DND-41 (cell line): ENCODE data around the gene SYCE1L.

Experiments
- ATAC-seq: fragments of 200-7000 bp; cut with Tn5 transposase; 3 replicates; pipeline ENCODE4 v1.9.1; 2021; ENCODE audit warnings: low read depth; ENCODE audit not compliant: insufficient read depth
- DNase-seq: peaks from one replicate; pipeline ENCODE4 v3.0.0-alpha.2; 2020
- H2AFZ ChIP-seq: 2 replicates; pipeline ENCODE4 v1.6.0; 2012; ENCODE audit warnings: low read depth, low read length
- H3K27ac ChIP-seq: 2 replicates; pipeline ENCODE4 v1.5.1; 2012; ENCODE audit warnings: low read length, inconsistent platforms
- H3K27me3 ChIP-seq: fragments of 200-600 bp; sonication (generic); 2 replicates; pipeline ENCODE4 v1.6.0; 2012; ENCODE audit warnings: low read length, mild to moderate bottlenecking, inconsistent platforms; ENCODE audit not compliant: insufficient read depth, poor library complexity
- H3K36me3 ChIP-seq: 2 replicates; pipeline ENCODE4 v1.5.1; 2012; ENCODE audit warnings: low read length, inconsistent platforms; ENCODE audit not compliant: insufficient read depth
- H3K4me1 ChIP-seq: 2 replicates; pipeline ENCODE4 v1.5.1; 2012; ENCODE audit warnings: mild to moderate bottlenecking, low read length; ENCODE audit not compliant: insufficient read depth
- H3K4me2 ChIP-seq: 2 replicates; pipeline ENCODE4 v1.6.0; 2012; ENCODE audit warnings: mild to moderate bottlenecking, moderate library complexity, low read length, inconsistent platforms; ENCODE audit not compliant: insufficient read depth
- H3K4me3 ChIP-seq, 2 experiments: fragments of 200-600 bp in 1 of 2; shearing (Covaris generic) in 1 of 2; 2 replicates each; pipeline ENCODE4 v1.5.1; 2012 to 2016; ENCODE audit warnings: inconsistent platforms in 2 of 2, low read length in 2 of 2, mild to moderate bottlenecking in 2 of 2, low read depth in 1 of 2, moderate library complexity in 1 of 2
- H3K79me2 ChIP-seq: 2 replicates; pipeline ENCODE4 v1.6.0; 2012; ENCODE audit warnings: low read length, inconsistent platforms; ENCODE audit not compliant: insufficient read depth
- H3K9ac ChIP-seq: 2 replicates; pipeline ENCODE4 v1.6.0; 2012; ENCODE audit warnings: low read depth, mild to moderate bottlenecking, inconsistent platforms, low read length, moderate library complexity
- H3K9me3 ChIP-seq: 2 replicates; pipeline ENCODE4 v1.5.1; 2012; ENCODE audit warnings: low read length, moderate library complexity, mild to moderate bottlenecking, inconsistent platforms; ENCODE audit not compliant: insufficient read depth, severe bottlenecking
- H4K20me1 ChIP-seq: 2 replicates; pipeline ENCODE4 v1.6.0; 2012; ENCODE audit warnings: low read length; ENCODE audit not compliant: insufficient read depth
- CTCF ChIP-seq: IDR thresholded peaks from 2 replicates; pipeline ENCODE4 v1.5.1; 2012; ENCODE audit warnings: borderline replicate concordance, low read length, moderate library complexity, mild to moderate bottlenecking; ENCODE audit not compliant: poor library complexity, severe bottlenecking; ENCODE audit errors: extremely low read depth
- EZH2 ChIP-seq: IDR thresholded peaks from 3 replicates; pipeline ENCODE4 v1.6.1; 2012; ENCODE audit warnings: borderline replicate concordance, low read depth, mild to moderate bottlenecking, moderate library complexity, low read length, inconsistent platforms; ENCODE audit not compliant: severe bottlenecking

Gene SYCE1L

GRCh38 chr16:77212741-77213541 is 13.7 kb downstream of the SYCE1L start:
- H4K20me1 ChIP-seq = no peaks in the 10 kb centered on the region
- H3K4me2 ChIP-seq = no peak overlapping the region
- no peak for DNase-seq
- TF ChIP-seq CTCF (no peak), EZH2 (no peak)
- no peaks in the 10 kb centered on the region for H3K4me1 ChIP-seq
- no peaks in the 10 kb centered on the region for H3K36me3 ChIP-seq
- no peaks in the 10 kb centered on the region for H3K79me2 ChIP-seq
- peaks cover 5% of the 10 kb centered on the region for H3K9me3 ChIP-seq
- no peak overlapping the region for H3K27ac ChIP-seq
- no peak overlapping the region for H2AFZ ChIP-seq
- no peak overlapping the region for H3K9ac ChIP-seq
- no peak overlapping the region for H3K4me3 ChIP-seq
- ATAC-seq = no peak
- no peaks in the 10 kb centered on the region for H3K27me3 ChIP-seq

DNA sequence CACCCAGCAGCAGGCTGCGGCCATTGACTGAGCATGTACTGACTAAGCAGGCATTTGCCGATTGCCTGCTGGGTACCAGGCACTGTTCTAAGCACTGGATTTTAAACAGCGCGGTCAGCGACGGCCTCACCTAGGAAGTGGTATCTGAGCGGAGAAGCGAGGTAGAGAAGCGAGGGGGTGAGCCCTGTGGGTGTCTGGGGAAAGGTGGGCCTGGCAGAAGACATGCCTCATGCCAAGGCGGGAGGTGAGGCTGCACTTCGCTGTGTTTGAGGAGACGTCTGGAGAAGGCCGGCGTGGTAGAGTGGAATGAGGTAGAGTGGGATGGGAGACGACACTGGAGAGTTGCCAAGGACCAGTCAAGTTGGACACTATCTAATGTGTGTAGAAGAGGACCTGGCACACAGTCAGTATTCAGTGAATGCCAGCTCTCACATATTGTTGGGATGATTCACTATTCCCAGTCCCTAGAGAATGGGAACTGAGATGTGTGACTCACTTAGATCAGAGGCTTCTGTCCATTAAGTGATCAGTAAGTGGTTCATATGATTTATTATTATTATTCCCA is 14.4 kb downstream of the SYCE1L start:
- H3K27ac ChIP-seq = no peak overlapping the region
- ATAC-seq (no peak), DNase-seq (no peak)
- H3K4me1 ChIP-seq = no peaks in the 10 kb centered on the region
- no peak overlapping the region for H3K4me3 ChIP-seq
- no peak overlapping the region for H3K9ac ChIP-seq
- no peak overlapping the region for H2AFZ ChIP-seq
- TF ChIP-seq EZH2 (no peak), CTCF (no peak)
- H3K9me3 ChIP-seq = peaks cover 5% of the 10 kb centered on the region
- no peak overlapping the region for H3K4me2 ChIP-seq
- no peaks in the 10 kb centered on the region for H3K79me2 ChIP-seq
- no peaks in the 10 kb centered on the region for H4K20me1 ChIP-seq
- H3K36me3 ChIP-seq = no peaks in the 10 kb centered on the region
- no peaks in the 10 kb centered on the region for H3K27me3 ChIP-seq

- no peaks in the 10 kb centered on the region for H3K4me1 ChIP-seq
- H3K27ac ChIP-seq = no peak overlapping the region
- no peaks in the 10 kb centered on the region for H3K27me3 ChIP-seq
- no peak overlapping the region for H3K4me2 ChIP-seq
- H3K9ac ChIP-seq = no peak overlapping the region
- no peaks in the 10 kb centered on the region for H4K20me1 ChIP-seq
- H3K4me3 ChIP-seq = no peak overlapping the region
- no peak for TF ChIP-seq CTCF
- TF ChIP-seq EZH2 = no peak
- DNase-seq (no peak), ATAC-seq (no peak)
- no peak overlapping the region for H2AFZ ChIP-seq
- H3K79me2 ChIP-seq = no peaks in the 10 kb centered on the region
- peaks cover 5% of the 10 kb centered on the region for H3K9me3 ChIP-seq
- H3K36me3 ChIP-seq = no peaks in the 10 kb centered on the region
Observed at GRCh38 chr16:77214411-77215138, 15.4 kb downstream of the SYCE1L start.
